Adipocyte (in vitro differentiated cells): ENCODE results near the gene PATJ.

Experiments
- DNase-seq: peaks from one replicate; pipeline ENCODE4 v3.0.0-alpha.2; 2015; ENCODE audit warnings: low read depth
- H3K27me3 ChIP-seq: replicated peaks from 2 replicates; pipeline ENCODE4 v1.7.0; 2013; ENCODE audit warnings: mild to moderate bottlenecking, low read length, moderate library complexity; ENCODE audit not compliant: control insufficient read depth, insufficient read depth
- H3K36me3 ChIP-seq: 2 replicates; pipeline ENCODE4 v1.7.0; 2013; ENCODE audit warnings: low read length, mild to moderate bottlenecking, moderate library complexity; ENCODE audit not compliant: control insufficient read depth, insufficient read depth, severe bottlenecking
- H3K4me1 ChIP-seq: 2 replicates; pipeline ENCODE4 v1.7.0; 2013; ENCODE audit warnings: mild to moderate bottlenecking, low read length, moderate library complexity; ENCODE audit not compliant: control insufficient read depth, insufficient read depth
- H3K4me3 ChIP-seq: 2 replicates; pipeline ENCODE4 v1.7.0; 2013; ENCODE audit warnings: mild to moderate bottlenecking, low read length, moderate library complexity
- H3K9ac ChIP-seq: 2 replicates; pipeline ENCODE4 v1.7.0; 2013; ENCODE audit warnings: mild to moderate bottlenecking, low read length, moderate library complexity
- H3K9me3 ChIP-seq: 2 replicates; pipeline ENCODE4 v1.7.0; 2013; ENCODE audit warnings: mild to moderate bottlenecking, low read length, moderate library complexity; ENCODE audit not compliant: control insufficient read depth

PATJ gene

DNA sequence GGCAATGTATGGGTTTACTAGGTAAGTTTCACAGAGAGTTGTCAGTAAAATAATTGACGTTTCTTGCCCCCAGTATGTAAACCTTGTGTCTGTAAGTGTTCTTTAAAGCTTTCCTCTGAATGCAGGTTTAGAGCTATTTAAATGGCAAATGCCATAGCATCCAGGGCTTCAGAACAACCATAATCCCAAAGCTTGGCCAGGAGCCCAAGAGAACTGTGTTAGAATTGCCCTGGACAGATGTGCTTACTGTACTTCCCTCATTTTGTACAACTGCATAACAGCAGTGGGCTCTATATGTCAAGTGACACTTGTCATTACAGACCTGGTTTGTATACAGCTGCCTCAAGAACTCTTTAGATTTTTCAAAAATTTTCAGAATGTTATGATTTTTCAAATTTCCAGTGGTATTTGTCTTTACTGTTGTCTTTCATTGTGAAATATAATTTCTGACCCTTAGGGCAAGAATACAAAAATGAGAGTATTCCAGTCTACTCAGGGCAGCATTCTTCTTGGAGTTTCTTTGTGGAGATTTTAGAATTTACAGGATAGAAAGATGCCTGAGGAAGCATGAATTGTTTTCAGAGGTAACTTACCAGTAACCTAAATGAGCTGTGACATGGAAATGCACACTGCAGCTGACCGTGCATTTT, 315.5 kb downstream of the PATJ start:
- Histone ChIP-seq H3K36me3 (no peaks in the 10 kb centered on the region), H3K4me1 (no peaks in the 10 kb centered on the region), H3K27me3 (no peaks in the 10 kb centered on the region), H3K4me3 (no peak overlapping the region), H3K9me3 (no peaks in the 10 kb centered on the region), H3K9ac (no peak overlapping the region)
- DNase-seq, result peak; percentile 28

GRCh38 chr1:62058956-62059355, 316.7 kb downstream of the PATJ start:
- H3K4me1 ChIP-seq, result no peaks in the 10 kb centered on the region
- DNase-seq, result no peak
- no peaks in the 10 kb centered on the region for H3K27me3 ChIP-seq
- no peaks in the 10 kb centered on the region for H3K9me3 ChIP-seq
- H3K9ac ChIP-seq, result no peak overlapping the region
- no peak overlapping the region for H3K4me3 ChIP-seq
- H3K36me3 ChIP-seq, result no peaks in the 10 kb centered on the region

- no peak overlapping the region for H3K4me3 ChIP-seq
- no peak overlapping the region for H3K9ac ChIP-seq
- no peaks in the 10 kb centered on the region for H3K4me1 ChIP-seq
- no peak for DNase-seq
- no peaks in the 10 kb centered on the region for H3K27me3 ChIP-seq
- H3K9me3 ChIP-seq, result no peaks in the 10 kb centered on the region
- no peaks in the 10 kb centered on the region for H3K36me3 ChIP-seq
These were observed 319.8 kb downstream of the PATJ start for GRCh38 chr1:62062087-62062486.

- Histone ChIP-seq H3K4me1 (peaks cover 14% of the 10 kb centered on the region), H3K27me3 (no peaks in the 10 kb centered on the region), H3K36me3 (no peaks in the 10 kb centered on the region), H3K4me3 (no peak overlapping the region), H3K9me3 (no peaks in the 10 kb centered on the region), H3K9ac (no peak overlapping the region)
- no peak for DNase-seq
These were observed 322.6 kb downstream of the PATJ start for GRCh38 chr1:62064829-62065407.

DNA sequence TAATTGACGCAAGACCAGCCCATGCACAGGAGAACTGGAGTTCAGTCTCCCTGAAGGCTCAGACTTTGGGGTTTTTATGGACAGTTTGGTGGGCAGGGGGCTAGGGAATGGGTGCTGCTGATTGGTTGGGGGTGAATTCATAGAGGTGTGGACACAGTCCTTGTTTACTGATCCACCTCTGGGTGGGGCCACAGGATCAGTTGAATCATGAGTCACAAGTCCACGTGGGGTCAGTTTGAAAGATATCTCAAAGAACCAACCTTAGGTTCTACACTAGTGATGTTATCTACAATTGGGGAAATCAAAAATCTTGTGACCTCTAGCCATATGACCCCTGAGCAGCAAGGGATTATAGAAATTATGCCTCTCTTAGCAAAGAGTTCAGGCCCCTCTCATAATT, 324.4 kb downstream of the PATJ start:
- H3K27me3 ChIP-seq, result no peaks in the 10 kb centered on the region
- H3K4me3 ChIP-seq, result no peak overlapping the region
- no peaks in the 10 kb centered on the region for H3K9me3 ChIP-seq
- no peaks in the 10 kb centered on the region for H3K36me3 ChIP-seq
- no peak overlapping the region for H3K9ac ChIP-seq
- DNase-seq, result no peak
- H3K4me1 ChIP-seq, result peaks cover 14% of the 10 kb centered on the region

GRCh38 chr1:62068416-62068843, 326.1 kb downstream of the PATJ start:
- H3K4me1 ChIP-seq, result peaks cover 14% of the 10 kb centered on the region
- H3K36me3 ChIP-seq, result no peaks in the 10 kb centered on the region
- no peaks in the 10 kb centered on the region for H3K9me3 ChIP-seq
- no peak overlapping the region for H3K9ac ChIP-seq
- DNase-seq, result no peak
- no peaks in the 10 kb centered on the region for H3K27me3 ChIP-seq
- peak overlapping the region; percentile 35 for H3K4me3 ChIP-seq

- Histone ChIP-seq H3K4me3 (peak overlapping the region; percentile 35), H3K4me1 (peaks cover 14% of the 10 kb centered on the region), H3K36me3 (no peaks in the 10 kb centered on the region), H3K9ac (peak overlapping the region; percentile 32), H3K27me3 (no peaks in the 10 kb centered on the region), H3K9me3 (no peaks in the 10 kb centered on the region)
- no peak for DNase-seq
These were observed 326.7 kb downstream of the PATJ start for GRCh38 chr1:62068978-62069377.

DNA sequence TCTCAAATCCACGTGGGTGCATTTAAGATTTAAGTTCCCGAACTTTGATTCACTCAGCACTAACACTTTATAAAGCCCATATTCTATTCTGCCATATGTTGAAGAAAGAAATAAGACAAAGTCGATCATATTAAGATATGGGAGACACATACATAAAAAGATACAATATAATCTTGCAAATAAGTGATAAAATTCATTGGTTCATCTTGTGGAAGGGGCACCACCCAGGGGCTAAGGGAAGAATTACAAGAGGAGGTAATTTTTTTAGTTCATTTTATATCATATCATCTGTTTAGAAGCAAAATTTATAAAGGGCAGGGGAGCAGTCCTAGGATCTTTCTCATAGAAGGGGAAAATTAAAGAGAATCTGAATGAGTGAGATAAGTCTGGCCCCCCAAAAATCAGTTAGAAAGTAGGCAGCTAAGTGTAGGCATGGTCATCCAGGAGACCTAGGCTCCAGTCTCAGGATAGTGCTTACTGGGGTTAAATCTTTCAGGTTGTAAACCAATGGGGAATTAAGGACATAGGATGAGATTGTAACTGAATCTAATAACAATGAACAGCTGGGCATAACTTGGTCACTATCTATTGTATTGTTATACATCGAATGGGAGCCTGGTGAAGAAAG, 328.2 kb downstream of the PATJ start:
- Histone ChIP-seq H3K27me3 (no peaks in the 10 kb centered on the region), H3K36me3 (no peaks in the 10 kb centered on the region), H3K9ac (no peak overlapping the region), H3K4me3 (no peak overlapping the region), H3K9me3 (no peaks in the 10 kb centered on the region), H3K4me1 (peaks cover 14% of the 10 kb centered on the region)
- DNase-seq, result peak; percentile 67

DNA sequence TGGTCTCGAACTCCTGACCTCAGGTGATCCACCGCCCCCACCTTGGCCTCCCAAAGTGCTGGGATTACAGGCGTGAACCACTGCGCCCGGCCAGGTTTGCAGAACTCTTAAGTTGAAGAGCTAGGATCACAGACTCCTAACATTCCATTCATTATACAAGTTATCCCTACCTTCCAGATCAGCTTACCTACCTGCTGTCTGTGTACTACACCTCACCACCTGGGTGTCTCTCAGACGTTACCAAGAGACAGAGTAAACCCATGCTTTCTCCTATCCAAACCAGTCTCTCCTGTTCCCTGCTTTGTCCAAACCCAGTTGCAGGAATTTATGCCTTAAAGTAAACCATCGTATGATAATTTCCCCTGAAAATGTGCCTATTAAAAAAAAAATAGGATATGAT, 329.4 kb downstream of the PATJ start:
- Histone ChIP-seq H3K36me3 (no peaks in the 10 kb centered on the region), H3K9me3 (no peaks in the 10 kb centered on the region), H3K4me3 (no peak overlapping the region), H3K27me3 (no peaks in the 10 kb centered on the region), H3K9ac (no peak overlapping the region), H3K4me1 (peaks cover 14% of the 10 kb centered on the region)
- DNase-seq, result no peak

DNA sequence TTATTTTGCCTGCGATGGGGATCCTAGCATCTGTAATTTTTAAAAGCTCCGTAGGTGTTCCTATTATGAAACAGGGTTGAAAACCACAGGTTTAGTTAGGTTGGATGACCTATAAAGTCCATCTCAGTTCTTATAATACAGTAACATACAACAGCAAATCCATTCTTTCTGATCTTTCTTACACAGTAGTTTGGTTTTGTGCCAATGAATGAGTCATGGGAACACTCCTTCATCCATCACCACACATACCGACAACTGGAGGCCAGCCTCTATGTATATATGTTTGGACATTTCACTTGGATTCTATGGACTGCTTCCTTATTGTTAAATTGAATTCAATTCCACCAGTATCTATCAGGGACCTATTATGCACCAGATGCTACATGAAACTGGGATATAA, 334.0 kb downstream of the PATJ start:
- Histone ChIP-seq H3K4me3 (no peak overlapping the region), H3K9me3 (no peaks in the 10 kb centered on the region), H3K27me3 (no peaks in the 10 kb centered on the region), H3K9ac (no peak overlapping the region), H3K4me1 (no peaks in the 10 kb centered on the region), H3K36me3 (no peaks in the 10 kb centered on the region)
- peak; percentile 58 for DNase-seq

GRCh38 chr1:62077821-62078220, 335.5 kb downstream of the PATJ start:
- Histone ChIP-seq H3K9me3 (no peaks in the 10 kb centered on the region), H3K4me1 (no peaks in the 10 kb centered on the region), H3K36me3 (no peaks in the 10 kb centered on the region), H3K4me3 (no peak overlapping the region), H3K27me3 (no peaks in the 10 kb centered on the region), H3K9ac (no peak overlapping the region)
- DNase-seq, result no peak
